ENCODE results near the gene STT3B.
"Not testable (repeated sequence)": the region's sequence is repeated elsewhere in the genome, so short reads cannot be mapped to it uniquely, and the experiment has no call there.

Gene STT3B

GRCh38 chr3:31600431-31600830 is 67.7 kb downstream of the STT3B start:
- no peak for DNase-seq (ENCODE audit: low spot score)

GRCh38 chr3:31605333-31605732 is 72.6 kb downstream of the STT3B start:
- not testable (repeated sequence) for DNase-seq (ENCODE audit: low spot score)

GRCh38 chr3:31606453-31606852 is 73.7 kb downstream of the STT3B start:
- no peak for DNase-seq (ENCODE audit: low spot score)

- peak; percentile 44 for DNase-seq (ENCODE audit: low spot score)
Observed at GRCh38 chr3:31610700-31611275, 78.1 kb downstream of the STT3B start.

- DNase-seq (ENCODE audit: low spot score) = no peak
Observed at GRCh38 chr3:31613177-31613576, 80.5 kb downstream of the STT3B start.

- DNase-seq (ENCODE audit: low spot score) = no peak
Observed at GRCh38 chr3:31613654-31614053, 80.9 kb downstream of the STT3B start.

- no peak for DNase-seq (ENCODE audit: low spot score)
Observed at GRCh38 chr3:31614162-31614921, 81.6 kb downstream of the STT3B start.

GRCh38 chr3:31615071-31615875 is 82.5 kb downstream of the STT3B start:
- DNase-seq (ENCODE audit: low spot score) = no peak

GRCh38 chr3:31616711-31617110 is 84.0 kb downstream of the STT3B start:
- no peak for DNase-seq (ENCODE audit: low spot score)

- DNase-seq (ENCODE audit: low spot score) = no peak
Observed at GRCh38 chr3:31620656-31621055, 87.9 kb downstream of the STT3B start.

GRCh38 chr3:31621314-31621713 is 88.6 kb downstream of the STT3B start:
- DNase-seq (ENCODE audit: low spot score) = no peak

GRCh38 chr3:31622636-31623288 is 90.0 kb downstream of the STT3B start:
- no peak for DNase-seq (ENCODE audit: low spot score)

GRCh38 chr3:31624083-31624709 is 91.5 kb downstream of the STT3B start:
- DNase-seq (ENCODE audit: low spot score) = no peak

- DNase-seq (ENCODE audit: low spot score) = no peak
Observed at GRCh38 chr3:31625358-31625757, 92.6 kb downstream of the STT3B start.

- DNase-seq (ENCODE audit: low spot score) = no peak
Observed at GRCh38 chr3:31629054-31629453, 96.3 kb downstream of the STT3B start.

GRCh38 chr3:31634476-31634875 is 101.8 kb downstream of the STT3B start:
- DNase-seq (ENCODE audit: low spot score) = no peak

- DNase-seq (ENCODE audit: low spot score) = no peak
Observed at GRCh38 chr3:31635545-31635944, 102.8 kb downstream of the STT3B start.

GRCh38 chr3:31636049-31636448 is 103.3 kb downstream of the STT3B start:
- DNase-seq (ENCODE audit: low spot score) = no peak

GRCh38 chr3:31636694-31637442 is 104.1 kb downstream of the STT3B start:
- DNase-seq (ENCODE audit: low spot score) = no peak

GRCh38 chr3:31639828-31640227 is 107.1 kb downstream of the STT3B start:
- DNase-seq (ENCODE audit: low spot score) = no peak

- no peak for DNase-seq (ENCODE audit: low spot score)
Observed at GRCh38 chr3:31645256-31645655, 112.5 kb downstream of the STT3B start.
